ENCODE measurements around the gene PON2. TPM values are rescaled to one million over a fixed set of nuclear protein-coding genes. Genes with fewer than 3 reads are reported as not detected.

Gene PON2
- total RNA-seq, 1 donor from 2014 or later: 36.5 TPM

GRCh38 chr7:95404316-95404865, 30.4 kb downstream of the PON2 start:
- Histone ChIP-seq H3K36me3 (peaks cover 22% of the 10 kb centered on the region), H3K27me3 (ENCODE audit: low read depth) (no peaks in the 10 kb centered on the region), H3K4me3 (no peak overlapping the region), H3K4me1 (peaks cover 5% of the 10 kb centered on the region), H3K9me3 (replicated peaks) (no peaks in the 10 kb centered on the region), H3K27ac (replicated peaks) (peak overlapping the region; percentile 13)
- intact Hi-C loops (cut with micrococcal nuclease): no loop called here
- no peak for TF ChIP-seq CTCF (IDR thresholded peaks at IDR 0.05; ENCODE audit: borderline replicate concordance)
- DNase-seq: peak; percentile 22

- no peak for TF ChIP-seq CTCF (IDR thresholded peaks at IDR 0.05; ENCODE audit: borderline replicate concordance)
- H3K27me3 ChIP-seq (ENCODE audit: low read depth): peaks cover 37% of the 10 kb centered on the region
- intact Hi-C loops (cut with micrococcal nuclease): no loop called here
- no peaks in the 10 kb centered on the region for H3K9me3 ChIP-seq (replicated peaks)
- no peak for DNase-seq
- H3K4me1 ChIP-seq: peaks cover 10% of the 10 kb centered on the region
- H3K27ac ChIP-seq (replicated peaks): no peak overlapping the region
- no peaks in the 10 kb centered on the region for H3K36me3 ChIP-seq
- H3K4me3 ChIP-seq: no peak overlapping the region
These were observed 36.5 kb downstream of the PON2 start for GRCh38 chr7:95398155-95398940.

GRCh38 chr7:95397381-95397780, 37.4 kb downstream of the PON2 start:
- intact Hi-C loops (cut with micrococcal nuclease): no loop called here
- Histone ChIP-seq H3K27me3 (ENCODE audit: low read depth) (peaks cover 37% of the 10 kb centered on the region), H3K9me3 (replicated peaks) (no peaks in the 10 kb centered on the region), H3K27ac (replicated peaks) (no peak overlapping the region), H3K4me3 (peak overlapping the region; percentile 70), H3K36me3 (no peaks in the 10 kb centered on the region), H3K4me1 (peaks cover 10% of the 10 kb centered on the region)
- no peak for TF ChIP-seq CTCF (IDR thresholded peaks at IDR 0.05; ENCODE audit: borderline replicate concordance)
- no peak for DNase-seq

- H3K27ac ChIP-seq (replicated peaks): no peak within 1 kb of the TSS
- no peaks in the 10 kb centered on the region for H3K36me3 ChIP-seq
- no peak for DNase-seq
- no peaks in the 10 kb centered on the region for H3K9me3 ChIP-seq (replicated peaks)
- peak; percentile 21 for TF ChIP-seq CTCF (IDR thresholded peaks at IDR 0.05; ENCODE audit: borderline replicate concordance)
- H3K4me3 ChIP-seq: peak within 1 kb of the TSS; percentile 70
- intact Hi-C loops (cut with micrococcal nuclease): no loop called here
- H3K4me1 ChIP-seq: peaks cover 10% of the 10 kb centered on the region
- peaks cover 37% of the 10 kb centered on the region for H3K27me3 ChIP-seq (ENCODE audit: low read depth)
These were observed 38.4 kb downstream of the PON2 start, which contains the start of gene PON3 for GRCh38 chr7:95396136-95397032. TSS of gene PON3 (minus strand) at chr7:95396375. CDS start at chr7:95396350, 25 bp downstream.

- H3K4me1 ChIP-seq: peaks cover 10% of the 10 kb centered on the region
- no peaks in the 10 kb centered on the region for H3K9me3 ChIP-seq (replicated peaks)
- TF ChIP-seq CTCF (IDR thresholded peaks at IDR 0.05; ENCODE audit: borderline replicate concordance): no peak
- H3K27ac ChIP-seq (replicated peaks): no peak overlapping the region
- DNase-seq: no peak
- peaks cover 37% of the 10 kb centered on the region for H3K27me3 ChIP-seq (ENCODE audit: low read depth)
- no peaks in the 10 kb centered on the region for H3K36me3 ChIP-seq
- intact Hi-C loops (cut with micrococcal nuclease): no loop called here
- peak overlapping the region; percentile 70 for H3K4me3 ChIP-seq
These were observed 39.1 kb downstream of the PON2 start for GRCh38 chr7:95395755-95396135.
